Trophoblast cell (in vitro differentiated cells and primary cell): Measurements from ENCODE around the gene THNSL1.
A peak's percentile ranks its signal among the peaks of the same experiment; 100 is the strongest.

ENCODE experiments used
- DNase-seq, 2 donors: peaks; one replicate each; pipeline ENCODE4 v3.0.0-alpha.2; 2016
- H2AFZ ChIP-seq: 2 replicates; pipeline ENCODE4 v1.6.1; 2013; ENCODE audit warnings: low read length, moderate library complexity, mild to moderate bottlenecking; ENCODE audit not compliant: insufficient read depth, poor library complexity
- H2AK5ac ChIP-seq: 2 replicates; pipeline ENCODE4 v1.6.1; 2013; ENCODE audit warnings: mild to moderate bottlenecking, low read length
- H2BK120ac ChIP-seq: 2 replicates; pipeline ENCODE4 v1.6.1; 2013; ENCODE audit warnings: low read length, mild to moderate bottlenecking, moderate library complexity; ENCODE audit not compliant: insufficient read depth, poor library complexity
- H2BK12ac ChIP-seq: 2 replicates; pipeline ENCODE4 v1.6.1; 2013; ENCODE audit warnings: mild to moderate bottlenecking, low read length, moderate library complexity
- H2BK5ac ChIP-seq: 2 replicates; pipeline ENCODE4 v1.6.1; 2013; ENCODE audit warnings: low read length, low read depth, moderate library complexity, mild to moderate bottlenecking; ENCODE audit not compliant: poor library complexity
- H3K14ac ChIP-seq: 2 replicates; pipeline ENCODE4 v1.6.1; 2013; ENCODE audit warnings: mild to moderate bottlenecking, low read length
- H3K18ac ChIP-seq: 2 replicates; pipeline ENCODE4 v1.6.1; 2013; ENCODE audit warnings: mild to moderate bottlenecking, low read length
- H3K23ac ChIP-seq: 2 replicates; pipeline ENCODE4 v1.6.1; 2013; ENCODE audit warnings: low read length
- H3K27ac ChIP-seq: 2 replicates; pipeline ENCODE4 v1.5.1; 2013; ENCODE audit warnings: low read depth, mild to moderate bottlenecking, inconsistent platforms, low read length, moderate library complexity
- H3K27me3 ChIP-seq: 2 replicates; pipeline ENCODE4 v1.6.1; 2013; ENCODE audit warnings: inconsistent platforms, mild to moderate bottlenecking, low read length, moderate library complexity; ENCODE audit not compliant: insufficient read depth
- H3K36me3 ChIP-seq, 2 experiments: 1 replicate in 1 of 2; 2 replicates in 1 of 2; pipeline ENCODE4 v1.6.1; 2013; ENCODE audit warnings: low read length in 2 of 2, mild to moderate bottlenecking in 2 of 2, moderate library complexity in 1 of 2; ENCODE audit not compliant: insufficient read depth in 2 of 2, control insufficient read depth in 1 of 2
- H3K4ac ChIP-seq: 2 replicates; pipeline ENCODE4 v1.6.1; 2013; ENCODE audit warnings: low read depth, mild to moderate bottlenecking, low read length, moderate library complexity
- H3K4me1 ChIP-seq, 2 experiments: 1 replicate in 1 of 2; 2 replicates in 1 of 2; pipeline ENCODE4 v1.6.1; 2013; ENCODE audit warnings: low read length in 2 of 2, mild to moderate bottlenecking in 2 of 2, moderate library complexity in 1 of 2; ENCODE audit not compliant: insufficient read depth in 2 of 2, control insufficient read depth in 1 of 2
- H3K4me2 ChIP-seq: 2 replicates; pipeline ENCODE4 v1.6.1; 2013; ENCODE audit warnings: inconsistent platforms, mild to moderate bottlenecking, low read length, moderate library complexity
- H3K4me3 ChIP-seq: 2 replicates; pipeline ENCODE4 v1.5.1; 2013; ENCODE audit warnings: mild to moderate bottlenecking, low read depth, low read length, inconsistent platforms
- H3K79me1 ChIP-seq: one replicate; pipeline ENCODE4 v1.6.1; 2013; ENCODE audit warnings: low read length
- H3K79me2 ChIP-seq: 2 replicates; pipeline ENCODE4 v1.6.1; 2013; ENCODE audit warnings: low read length, mild to moderate bottlenecking; ENCODE audit not compliant: control insufficient read depth, insufficient read depth, poor library complexity
- H3K9ac ChIP-seq: 2 replicates; pipeline ENCODE4 v1.6.1; 2013; ENCODE audit warnings: mild to moderate bottlenecking, low read length
- H3K9me3 ChIP-seq: 2 replicates; pipeline ENCODE4 v1.6.1; 2013; ENCODE audit warnings: low read depth, mild to moderate bottlenecking, control low read depth, inconsistent platforms, low read length; ENCODE audit not compliant: insufficient read depth
- H4K12ac ChIP-seq: 2 replicates; pipeline ENCODE4 v1.6.1; 2013; ENCODE audit warnings: low read depth, mild to moderate bottlenecking, low read length, moderate library complexity
- H4K8ac ChIP-seq: 2 replicates; pipeline ENCODE4 v1.6.1; 2013; ENCODE audit warnings: low read depth, mild to moderate bottlenecking, low read length, moderate library complexity
- H4K91ac ChIP-seq: one replicate; pipeline ENCODE4 v1.6.1; 2013; ENCODE audit warnings: low read depth, mild to moderate bottlenecking, low read length, moderate library complexity
- WGBS: extraction: QIAGEN DNeasy Blood & Tissue Kit; methylation state at CpG from one replicate; pipeline ENCODE4 v1.1.7; 2013; ENCODE audit warnings: missing lambda C conversion rate; ENCODE audit not compliant: insufficient read length, insufficient coverage; ENCODE audit errors: extremely low coverage; 5-methylcytosine and 5-hydroxymethylcytosine counted together

Gene THNSL1

DNA sequence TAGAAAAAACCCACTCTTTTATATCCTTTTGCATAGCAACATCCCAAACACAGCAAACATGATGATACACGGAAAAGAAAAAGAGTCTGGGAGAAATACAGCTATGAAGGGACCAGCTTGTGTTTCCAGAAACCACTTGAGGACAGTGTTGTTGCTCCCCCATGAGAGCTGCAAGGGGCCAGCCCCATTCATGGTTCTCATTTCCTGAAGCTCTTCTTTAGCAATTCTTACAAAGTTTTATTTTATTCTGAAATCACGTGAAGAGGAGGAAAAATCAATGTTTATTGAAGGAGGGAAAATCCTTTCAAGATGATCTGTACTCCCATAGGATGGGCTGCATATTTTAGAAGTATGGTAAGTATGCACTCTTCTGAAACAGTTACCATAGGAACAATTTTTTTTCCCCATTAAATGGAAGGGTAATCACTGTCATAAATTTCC, 46.6 kb upstream of the THNSL1 start:
- Histone ChIP-seq H2BK5ac (no peak overlapping the region), H2BK12ac (no peak overlapping the region), H3K9ac (no peak overlapping the region), H4K12ac (no peak overlapping the region), H3K79me2 (no peaks in the 10 kb centered on the region), H3K4ac (no peak overlapping the region), H3K23ac (no peak overlapping the region), H3K4me1 (no peaks in the 10 kb centered on the region), H3K4me2 (no peak overlapping the region), H3K79me1 (no peaks in the 10 kb centered on the region), H2BK120ac (no peak overlapping the region), H2AFZ (no peak overlapping the region), H3K27me3 (no peaks in the 10 kb centered on the region), H3K9me3 (no peaks in the 10 kb centered on the region), H3K36me3 (no peaks in the 10 kb centered on the region), H3K14ac (no peak overlapping the region), H4K8ac (no peak overlapping the region), H3K27ac (no peak overlapping the region), H4K91ac (no peak overlapping the region), H3K18ac (no peak overlapping the region), H2AK5ac (no peak overlapping the region), H3K4me3 (no peak overlapping the region)
- WGBS = no CpG with 5 or more reads among the region's 2 CpGs
- no peak for DNase-seq

- Histone ChIP-seq H4K12ac (no peak overlapping the region), H3K79me1 (no peaks in the 10 kb centered on the region), H3K23ac (no peak overlapping the region), H3K4me3 (no peak overlapping the region), H3K14ac (no peak overlapping the region), H3K4me2 (no peak overlapping the region), H3K4me1 (no peaks in the 10 kb centered on the region), H3K27me3 (no peaks in the 10 kb centered on the region), H2BK12ac (no peak overlapping the region), H3K79me2 (no peaks in the 10 kb centered on the region), H3K9ac (no peak overlapping the region), H2AK5ac (no peak overlapping the region), H3K36me3 (no peaks in the 10 kb centered on the region), H4K8ac (no peak overlapping the region), H2BK120ac (no peak overlapping the region), H3K4ac (no peak overlapping the region), H3K18ac (no peak overlapping the region), H3K9me3 (no peaks in the 10 kb centered on the region), H3K27ac (no peak overlapping the region), H2BK5ac (no peak overlapping the region), H2AFZ (no peak overlapping the region), H4K91ac (no peak overlapping the region)
- DNase-seq = no peak
These were observed 45.0 kb upstream of the THNSL1 start for GRCh38 chr10:24971374-24971773.

GRCh38 chr10:24973163-24973562, 43.2 kb upstream of the THNSL1 start:
- no peak overlapping the region for H2BK12ac ChIP-seq
- no peak overlapping the region for H2BK5ac ChIP-seq
- no peak overlapping the region for H2AK5ac ChIP-seq
- no peak overlapping the region for H3K4ac ChIP-seq
- H3K4me3 ChIP-seq = no peak overlapping the region
- H3K14ac ChIP-seq = no peak overlapping the region
- no peak overlapping the region for H3K9ac ChIP-seq
- H3K27me3 ChIP-seq = no peaks in the 10 kb centered on the region
- H3K36me3 ChIP-seq = no peaks in the 10 kb centered on the region
- no peaks in the 10 kb centered on the region for H3K79me1 ChIP-seq
- H2AFZ ChIP-seq = no peak overlapping the region
- no peak overlapping the region for H2BK120ac ChIP-seq
- WGBS = no CpG with 5 or more reads among the region's 5 CpGs
- H3K23ac ChIP-seq = no peak overlapping the region
- H4K91ac ChIP-seq = no peak overlapping the region
- no peak overlapping the region for H4K12ac ChIP-seq
- H3K79me2 ChIP-seq = no peaks in the 10 kb centered on the region
- no peaks in the 10 kb centered on the region for H3K4me1 ChIP-seq
- H3K18ac ChIP-seq = no peak overlapping the region
- H4K8ac ChIP-seq = no peak overlapping the region
- H3K27ac ChIP-seq = no peak overlapping the region
- peak in 1 of 2 donors; percentile 16 for DNase-seq
- H3K9me3 ChIP-seq = no peaks in the 10 kb centered on the region
- H3K4me2 ChIP-seq = no peak overlapping the region

DNA sequence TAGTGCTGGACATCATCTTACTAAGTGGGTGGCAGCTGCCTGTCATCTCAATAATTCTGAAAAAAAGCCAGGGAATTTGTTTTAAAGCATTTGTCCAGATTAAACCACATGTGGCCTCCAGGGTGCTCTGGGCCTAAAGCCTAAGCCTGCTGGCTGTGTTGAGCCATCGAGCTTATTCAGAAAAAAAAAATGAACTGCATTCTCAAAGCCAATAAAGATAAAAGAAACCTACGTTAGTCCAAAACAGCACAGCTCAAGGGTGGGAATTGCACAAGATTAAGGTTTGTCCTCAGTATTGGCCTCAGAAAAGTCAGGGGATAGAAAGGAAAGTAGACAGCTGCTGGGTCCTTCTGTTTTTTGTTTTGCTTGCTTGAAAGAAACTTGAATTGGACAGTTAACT, 41.4 kb upstream of the THNSL1 start:
- Histone ChIP-seq H4K91ac (no peak overlapping the region), H2AFZ (no peak overlapping the region)
- WGBS = no CpG with 5 or more reads among the region's 2 CpGs

More for the DNA sequence above, 41.4 kb upstream of the THNSL1 start:
- no peak overlapping the region for H2BK5ac ChIP-seq
- no peaks in the 10 kb centered on the region for H3K79me2 ChIP-seq
- no peak overlapping the region for H3K4me2 ChIP-seq
- DNase-seq = peak; percentile 85 to 93
- H2BK12ac ChIP-seq = no peak overlapping the region
- H3K36me3 ChIP-seq = no peaks in the 10 kb centered on the region
- no peak overlapping the region for H3K14ac ChIP-seq
- H4K8ac ChIP-seq = no peak overlapping the region
- H3K27ac ChIP-seq = no peak overlapping the region
- H3K4me1 ChIP-seq = no peaks in the 10 kb centered on the region
- no peak overlapping the region for H2AK5ac ChIP-seq
- no peaks in the 10 kb centered on the region for H3K79me1 ChIP-seq
- no peak overlapping the region for H3K4me3 ChIP-seq
- H3K23ac ChIP-seq = no peak overlapping the region
- no peak overlapping the region for H3K18ac ChIP-seq
- no peak overlapping the region for H3K4ac ChIP-seq
- no peak overlapping the region for H3K9ac ChIP-seq
- H4K12ac ChIP-seq = no peak overlapping the region
- no peaks in the 10 kb centered on the region for H3K27me3 ChIP-seq
- no peaks in the 10 kb centered on the region for H3K9me3 ChIP-seq
- H2BK120ac ChIP-seq = no peak overlapping the region
